Right lobe of liver (tissue), 6 donors: ENCODE measurements around the gene PPP4R3A. TPM values are rescaled to one million over a fixed set of nuclear protein-coding genes. Genes with fewer than 3 reads are reported as not detected.

ENCODE experiments used
- ATAC-seq, 4 donors: fragments of 200-7000 bp; cut with Tn5 transposase; one replicate each; pipeline ENCODE4 v1.9.1; 2020; ENCODE audit warnings: mild to moderate bottlenecking in 4 of 4, moderate library complexity in 4 of 4
- DNase-seq, 3 donors: peaks; one replicate each; pipeline ENCODE4 v3.0.0-alpha.2; 2020
- H3K27ac ChIP-seq, 3 donors: fragments of 200-600 bp; one replicate each; pipeline ENCODE4 v1.8.0; 2022
- H3K27me3 ChIP-seq, 2 donors: fragments of 200-600 bp; one replicate each; pipeline ENCODE4 v1.8.0; 2022
- H3K36me3 ChIP-seq, 4 donors: fragments of 200-600 bp; sonication (generic) in 1 of 4; one replicate each; pipeline versions ENCODE4 v1.5.1 to v1.8.0; 2017 to 2022; ENCODE audit warnings: control low read depth in 1 of 4
- H3K4me1 ChIP-seq, 4 donors: fragments of 200-600 bp; sonication (generic) in 1 of 4; one replicate each; pipeline versions ENCODE4 v1.5.1 to v1.8.0; 2017 to 2022; ENCODE audit warnings: control low read depth in 1 of 4
- H3K4me3 ChIP-seq, 3 donors: fragments of 200-600 bp; one replicate each; pipeline ENCODE4 v1.8.0; 2022
- H3K9me3 ChIP-seq, 4 donors: fragments of 200-600 bp; sonication (generic) in 1 of 4; one replicate each; pipeline versions ENCODE4 v1.5.1 to v1.8.0; 2017 to 2022; ENCODE audit warnings: control low read depth in 1 of 4
- POLR2A ChIP-seq: fragments of 450-650 bp; IDR thresholded peaks from one replicate; pipeline ENCODE4 v1.6.1; 2017; ENCODE audit warnings: antibody characterized with exemption, mild to moderate bottlenecking
- WGBS: methylation state at CpG from one replicate; pipeline ENCODE4 v1.1.6; 2018; ENCODE audit warnings: low coverage, low lambda C conversion rate; ENCODE audit not compliant: insufficient coverage; ENCODE audit errors: missing lambda C conversion rate; 5-methylcytosine and 5-hydroxymethylcytosine counted together
- intact Hi-C, 2 donors: fragments of 100-400 bp; cut with DNase I; formaldehyde crosslinking; loops; one replicate each; pipeline versions ENCODE4 v1.11.2 to v1.14.1; 2022
- total RNA-seq, 6 experiments: library from RNA; depleted of rRNA in 2 of 6; stranded (reverse); fragments of >200 nt in 2 of 6; fragmentation: NEBNext Ultra II Directional in 3 of 6; extraction: Animal tissue kit (Norgen Biotek cat#: 25700) in 3 of 6; gene quantifications; one replicate each; pipeline versions ENCODE4 v1.1.0 to v1.2.4, GENCODE V29; 2016 to 2023
- TF ChIP-seq, protein P1 (sequence below), 4 donors: fragments of 200-600 bp in 3 of 4; fragments of 450-650 bp in 1 of 4; IDR thresholded peaks; one replicate each; pipeline versions ENCODE4 v1.5.1 to v1.8.0; 2016 to 2022; ENCODE audit warnings: antibody characterized with exemption in 4 of 4, mild to moderate bottlenecking in 2 of 4
- donor health status: DM: no; HTN: yes; CAD: no.
- donor health status: DM: no; HTN: no; CAD: no.
- donor health status: DM: no; HTN: no; CAD: no.
- donor health status: DM: no; HTN: yes; CAD: no.
- donor health status: DM: no; HTN: yes; CAD: no.

PPP4R3A gene
- total RNA-seq, 6 experiments from 2014 or later: 30.5 to 45.9 (median 39.6) TPM

- peaks cover 0 to 15% (median 7%) of the 10 kb centered on the region in 4 donors for H3K4me1 ChIP-seq
- peak; percentile 59 to 83 (median 81) for DNase-seq
- intact Hi-C loops: no loop called here
- no peaks in the 10 kb centered on the region for H3K9me3 ChIP-seq
- H3K27ac ChIP-seq: peak overlapping the region; percentile 97 to 99 (median 98)
- TF ChIP-seq, protein P1, sequence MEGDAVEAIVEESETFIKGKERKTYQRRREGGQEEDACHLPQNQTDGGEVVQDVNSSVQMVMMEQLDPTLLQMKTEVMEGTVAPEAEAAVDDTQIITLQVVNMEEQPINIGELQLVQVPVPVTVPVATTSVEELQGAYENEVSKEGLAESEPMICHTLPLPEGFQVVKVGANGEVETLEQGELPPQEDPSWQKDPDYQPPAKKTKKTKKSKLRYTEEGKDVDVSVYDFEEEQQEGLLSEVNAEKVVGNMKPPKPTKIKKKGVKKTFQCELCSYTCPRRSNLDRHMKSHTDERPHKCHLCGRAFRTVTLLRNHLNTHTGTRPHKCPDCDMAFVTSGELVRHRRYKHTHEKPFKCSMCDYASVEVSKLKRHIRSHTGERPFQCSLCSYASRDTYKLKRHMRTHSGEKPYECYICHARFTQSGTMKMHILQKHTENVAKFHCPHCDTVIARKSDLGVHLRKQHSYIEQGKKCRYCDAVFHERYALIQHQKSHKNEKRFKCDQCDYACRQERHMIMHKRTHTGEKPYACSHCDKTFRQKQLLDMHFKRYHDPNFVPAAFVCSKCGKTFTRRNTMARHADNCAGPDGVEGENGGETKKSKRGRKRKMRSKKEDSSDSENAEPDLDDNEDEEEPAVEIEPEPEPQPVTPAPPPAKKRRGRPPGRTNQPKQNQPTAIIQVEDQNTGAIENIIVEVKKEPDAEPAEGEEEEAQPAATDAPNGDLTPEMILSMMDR (IDR thresholded peaks at IDR 0.05): no peak
- peak; percentile 28 for TF ChIP-seq POLR2A
- no peaks in the 10 kb centered on the region for H3K27me3 ChIP-seq
- H3K4me3 ChIP-seq: peak overlapping the region; percentile 90 to 96 (median 93)
- peak; percentile 45 to 63 (median 56) for ATAC-seq
- WGBS: 2% methylated on average over 12 of the region's 71 CpGs
- H3K36me3 ChIP-seq: peaks cover 0 to 5% (median 0%) of the 10 kb centered on the region in 4 donors
Observed at GRCh38 chr14:91509083-91509877, 830 bp downstream of the PPP4R3A start.

- Histone ChIP-seq H3K27me3 (no peaks in the 10 kb centered on the region), H3K9me3 (no peaks in the 10 kb centered on the region), H3K27ac (peak overlapping the region in 2 of 3 donors; percentile 9 to 98), H3K4me3 (peak overlapping the region; percentile 90 to 96 (median 93)), H3K4me1 (peaks cover 0 to 18% (median 8%) of the 10 kb centered on the region in 4 donors), H3K36me3 (peaks cover 0 to 5% (median 0%) of the 10 kb centered on the region in 4 donors)
- no peak for TF ChIP-seq POLR2A
- TF ChIP-seq, protein P1 (IDR thresholded peaks at IDR 0.05): no peak
- intact Hi-C loops: no loop called here
- ATAC-seq: no peak
- 2% methylated on average over 2 of the region's 2 CpGs for WGBS
- DNase-seq: no peak
Observed at GRCh38 chr14:91508105-91508504, 2.0 kb downstream of the PPP4R3A start.

DNA sequence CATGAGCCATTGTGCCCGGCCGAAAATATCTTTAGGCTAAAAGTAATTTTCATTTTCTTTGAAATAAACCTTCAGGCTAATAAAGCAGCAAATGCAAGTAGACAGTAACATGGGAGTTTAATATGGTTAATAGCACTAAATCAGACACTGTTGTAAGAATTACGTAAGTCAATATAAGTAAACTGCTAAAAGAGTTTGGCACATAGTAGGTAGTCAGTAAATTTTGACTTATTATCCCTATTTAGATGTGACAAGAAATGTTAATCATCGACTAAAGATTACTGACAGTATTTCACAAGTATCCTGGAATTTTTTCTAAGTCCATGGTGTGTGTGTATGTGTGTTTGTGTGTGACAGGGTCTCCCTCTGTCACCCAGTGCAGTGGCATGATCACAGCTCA lies 3.9 kb downstream of the PPP4R3A start:
- H3K27ac ChIP-seq: no peak overlapping the region
- 78% methylated on average over 4 of the region's 4 CpGs for WGBS
- H3K4me3 ChIP-seq: no peak overlapping the region
- intact Hi-C loops: no loop called here
- H3K9me3 ChIP-seq: no peaks in the 10 kb centered on the region
- peaks cover 0 to 5% (median 0%) of the 10 kb centered on the region in 4 donors for H3K36me3 ChIP-seq
- peaks cover 0 to 29% (median 14%) of the 10 kb centered on the region in 4 donors for H3K4me1 ChIP-seq
- DNase-seq (no peak), ATAC-seq (no peak)
- TF ChIP-seq, protein P1 (IDR thresholded peaks at IDR 0.05): no peak
- no peak for TF ChIP-seq POLR2A
- H3K27me3 ChIP-seq: no peaks in the 10 kb centered on the region

- 72% methylated on average over 4 of the region's 4 CpGs for WGBS
- ATAC-seq (no peak), DNase-seq (no peak)
- TF ChIP-seq POLR2A: no peak
- TF ChIP-seq, protein P1 (IDR thresholded peaks at IDR 0.05): no peak
- Histone ChIP-seq H3K27ac (no peak overlapping the region), H3K4me1 (peaks cover 0 to 33% (median 15%) of the 10 kb centered on the region in 4 donors), H3K36me3 (peaks cover 0 to 5% (median 0%) of the 10 kb centered on the region in 4 donors), H3K27me3 (no peaks in the 10 kb centered on the region), H3K9me3 (no peaks in the 10 kb centered on the region), H3K4me3 (no peak overlapping the region)
- intact Hi-C loops: no loop called here
Observed at GRCh38 chr14:91503000-91503504, 7.1 kb downstream of the PPP4R3A start.
